Measurements from ENCODE around the gene IL17C. TPM values are rescaled to one million over a fixed set of nuclear protein-coding genes. Genes with fewer than 3 reads are reported as not detected.

The IL17C gene
- polyA plus RNA-seq, 1 of the 3 experiments (the other 2 are of a cell fraction): 0.07 TPM

GRCh38 chr16:88656291-88656980, 18.1 kb downstream of the IL17C start:
- H4K20me1 ChIP-seq (ENCODE audit: insufficient read depth): no peaks in the 10 kb centered on the region
- no peak overlapping the region for H3K27ac ChIP-seq (ENCODE audit: low read depth in 2 of 2, low read length in 1 of 2)
- H3K4me1 ChIP-seq (ENCODE audit: control insufficient read depth in 1 of 2, insufficient read depth in 2 of 2, low read depth in 1 of 2, low read length in 1 of 2): peaks cover under 1 to 1% of the 10 kb centered on the region in 2 experiments; a peak in 2 of 4 replicates
- no peaks in the 10 kb centered on the region for H3K9me3 ChIP-seq
- H3F3A ChIP-seq (replicated peaks; ENCODE audit: insufficient read depth): peaks cover 3% of the 10 kb centered on the region
- H3K9ac ChIP-seq: no peak overlapping the region
- no peak overlapping the region for H2AFZ ChIP-seq (ENCODE audit: low read depth)
- DNase-seq: no peak
- no peaks in the 10 kb centered on the region for H3K27me3 ChIP-seq (ENCODE audit: insufficient read depth)
- peaks cover 0 to 8% of the 10 kb centered on the region in 2 experiments for H3K36me3 ChIP-seq (replicated peaks in 1 of 2; ENCODE audit: control insufficient read depth in 1 of 2, insufficient read depth in 2 of 2, low read length in 1 of 2)
- ChIA-PET CTCF (interaction anchor here (1.1 kb wide), 1 partner anchor 9 kb away, joined by 3 read pairs; no protein-coding TSS in a partner anchor), POLR2A (no interaction called here)
- peaks cover 5% of the 10 kb centered on the region; the same call in 1 of the 2 replicates for H3K79me2 ChIP-seq (ENCODE audit: insufficient read depth)
- no peak for TF ChIP-seq POLR2AphosphoS5 (IDR thresholded peaks at IDR 0.05; ENCODE audit: low read depth, low read length)
- no peak for TF ChIP-seq PBX3 (IDR thresholded peaks at IDR 0.05)
- no peak for TF ChIP-seq FOSL2 (IDR thresholded peaks at IDR 0.05; ENCODE audit: borderline replicate concordance, low read depth)
- no peak for TF ChIP-seq ELF1 (IDR thresholded peaks at IDR 0.05)
- TF ChIP-seq IRF3 (IDR thresholded peaks at IDR 0.05; ENCODE audit: low read depth, low read length): no peak
- TF ChIP-seq, protein P1, sequence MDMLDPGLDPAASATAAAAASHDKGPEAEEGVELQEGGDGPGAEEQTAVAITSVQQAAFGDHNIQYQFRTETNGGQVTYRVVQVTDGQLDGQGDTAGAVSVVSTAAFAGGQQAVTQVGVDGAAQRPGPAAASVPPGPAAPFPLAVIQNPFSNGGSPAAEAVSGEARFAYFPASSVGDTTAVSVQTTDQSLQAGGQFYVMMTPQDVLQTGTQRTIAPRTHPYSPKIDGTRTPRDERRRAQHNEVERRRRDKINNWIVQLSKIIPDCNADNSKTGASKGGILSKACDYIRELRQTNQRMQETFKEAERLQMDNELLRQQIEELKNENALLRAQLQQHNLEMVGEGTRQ (IDR thresholded peaks at IDR 0.05; ENCODE audit: borderline replicate concordance, low read depth, low read length): no peak
- no peak for TF ChIP-seq JUND (IDR thresholded peaks at IDR 0.05)
- H3K4me3 ChIP-seq (ENCODE audit: low read depth in 2 of 2, low read length in 1 of 2): no peak overlapping the region
- 66% methylated on average over 6 of the region's 25 CpGs for WGBS (ENCODE audit: low lambda C conversion rate)
- H3K9me2 ChIP-seq: no peaks in the 10 kb centered on the region
- H3K4me2 ChIP-seq: no peak overlapping the region

DNA sequence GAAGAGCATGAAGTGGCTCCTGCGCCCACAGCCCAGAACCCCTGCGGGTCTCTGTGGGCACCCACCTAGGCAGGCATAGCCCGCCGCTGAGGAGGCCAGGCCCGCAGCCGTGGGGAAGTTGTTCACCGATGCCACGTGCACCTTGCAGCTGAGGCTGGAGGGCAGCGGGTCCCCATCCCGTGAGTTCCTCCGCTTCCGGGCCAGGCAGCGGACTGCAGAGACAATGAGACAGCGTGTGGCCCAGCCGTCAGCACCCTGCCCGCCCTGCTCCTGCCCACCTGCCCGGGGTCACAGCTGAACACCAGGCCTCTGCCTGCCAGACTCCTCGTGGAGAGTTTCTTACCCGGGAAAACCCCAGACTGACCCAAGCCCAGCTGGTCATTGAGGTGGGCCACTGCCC, 19.0 kb downstream of the IL17C start:
- ChIA-PET POLR2A (no interaction called here), CTCF (interaction anchor here (0.9 to 1.1 kb wide), 2 partner anchors 8 to 27 kb away, joined by 3 read pairs; no protein-coding TSS in a partner anchor)
- 90% methylated on average over 4 of the region's 19 CpGs for WGBS (ENCODE audit: low lambda C conversion rate)
- H3K79me2 ChIP-seq (ENCODE audit: insufficient read depth): peaks cover 6% of the 10 kb centered on the region
- H3K4me2 ChIP-seq: no peak overlapping the region
- no peak overlapping the region for H2AFZ ChIP-seq (ENCODE audit: low read depth)
- H3K27ac ChIP-seq (ENCODE audit: low read depth in 2 of 2, low read length in 1 of 2): no peak overlapping the region
- no peaks in the 10 kb centered on the region for H3K9me2 ChIP-seq
- no peak overlapping the region for H3K4me3 ChIP-seq (ENCODE audit: low read depth in 2 of 2, low read length in 1 of 2)
- no peaks in the 10 kb centered on the region for H3K27me3 ChIP-seq (ENCODE audit: insufficient read depth)
- H3K9ac ChIP-seq: no peak overlapping the region
- peaks cover 0 to 8% of the 10 kb centered on the region in 2 experiments for H3K36me3 ChIP-seq (replicated peaks in 1 of 2; ENCODE audit: control insufficient read depth in 1 of 2, insufficient read depth in 2 of 2, low read length in 1 of 2)
- no peaks in the 10 kb centered on the region for H3K9me3 ChIP-seq
- no peaks in the 10 kb centered on the region for H4K20me1 ChIP-seq (ENCODE audit: insufficient read depth)
- H3K4me1 ChIP-seq (ENCODE audit: control insufficient read depth in 1 of 2, insufficient read depth in 2 of 2, low read depth in 1 of 2, low read length in 1 of 2): peaks cover 0 to 5% of the 10 kb centered on the region in 2 experiments; a peak in 1 of 4 replicates
- DNase-seq: no peak
- peaks cover 4% of the 10 kb centered on the region for H3F3A ChIP-seq (replicated peaks; ENCODE audit: insufficient read depth)
- no peak for TF ChIP-seq PBX3 (IDR thresholded peaks at IDR 0.05)

Measured in SK-N-SH (cell line).